Suppressor macrophage treated with lipopolysaccharide for 1 hour (primary cell): ENCODE measurements around the gene SLC47A2.
"Not testable (repeated sequence)": the region's sequence is repeated elsewhere in the genome, so short reads cannot be mapped to it uniquely, and the experiment has no call there.

Source experiments
- DNase-seq, 3 donors: peaks; one replicate each; pipeline ENCODE4 v3.0.0-alpha.2; 2020 to 2022

Gene SLC47A2

DNA sequence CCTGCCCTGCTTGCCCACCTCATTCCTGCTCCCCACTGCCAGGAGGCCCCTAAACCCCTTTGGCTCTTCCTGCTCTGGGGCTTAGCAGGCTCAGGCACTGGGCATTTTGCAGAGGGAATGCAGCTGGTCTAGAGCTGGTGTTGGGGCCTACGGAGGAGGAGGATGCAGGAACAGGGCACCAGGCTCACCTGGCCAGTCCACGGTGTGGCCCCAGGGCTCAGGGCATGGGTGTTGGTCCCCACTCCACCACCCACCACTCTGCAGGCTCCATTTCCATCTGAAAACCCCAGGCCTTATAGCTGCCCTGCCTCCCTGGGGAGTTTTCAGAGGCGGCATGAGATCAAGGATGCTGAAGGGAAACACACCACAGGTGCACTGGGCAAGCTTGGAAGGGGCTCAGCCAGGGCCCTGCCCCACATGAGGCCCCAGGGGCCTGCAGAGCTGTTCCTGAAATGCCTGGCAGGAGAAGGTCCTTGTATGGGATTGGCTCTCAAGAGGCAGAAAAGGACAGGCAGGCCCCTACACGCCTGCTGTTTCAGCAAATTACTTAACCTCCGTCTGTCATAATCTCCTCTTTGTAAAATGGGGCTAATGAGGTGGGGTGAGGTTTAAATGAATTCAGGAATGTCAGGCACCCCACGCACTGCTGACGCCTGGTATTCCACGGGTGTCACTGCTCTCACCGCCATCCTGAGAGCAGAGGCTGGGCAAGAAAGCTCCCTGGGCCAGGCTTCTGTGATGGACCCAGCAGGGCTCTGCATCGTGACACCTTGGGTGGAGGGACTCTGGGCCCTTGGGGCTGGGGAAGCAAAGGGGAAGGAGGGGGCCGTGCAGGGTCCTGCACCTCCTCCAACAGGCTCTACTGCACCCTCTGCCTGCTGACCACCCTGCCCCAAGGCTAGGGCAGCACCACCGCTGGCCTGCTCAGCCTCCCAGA, 9.3 kb downstream of the SLC47A2 start:
- no peak for DNase-seq

- DNase-seq, result no peak
These were observed 10.3 kb downstream of the SLC47A2 start for GRCh38 chr17:19705771-19706770.

- DNase-seq, result no peak
These were observed 11.2 kb downstream of the SLC47A2 start for GRCh38 chr17:19705201-19705600.

DNA sequence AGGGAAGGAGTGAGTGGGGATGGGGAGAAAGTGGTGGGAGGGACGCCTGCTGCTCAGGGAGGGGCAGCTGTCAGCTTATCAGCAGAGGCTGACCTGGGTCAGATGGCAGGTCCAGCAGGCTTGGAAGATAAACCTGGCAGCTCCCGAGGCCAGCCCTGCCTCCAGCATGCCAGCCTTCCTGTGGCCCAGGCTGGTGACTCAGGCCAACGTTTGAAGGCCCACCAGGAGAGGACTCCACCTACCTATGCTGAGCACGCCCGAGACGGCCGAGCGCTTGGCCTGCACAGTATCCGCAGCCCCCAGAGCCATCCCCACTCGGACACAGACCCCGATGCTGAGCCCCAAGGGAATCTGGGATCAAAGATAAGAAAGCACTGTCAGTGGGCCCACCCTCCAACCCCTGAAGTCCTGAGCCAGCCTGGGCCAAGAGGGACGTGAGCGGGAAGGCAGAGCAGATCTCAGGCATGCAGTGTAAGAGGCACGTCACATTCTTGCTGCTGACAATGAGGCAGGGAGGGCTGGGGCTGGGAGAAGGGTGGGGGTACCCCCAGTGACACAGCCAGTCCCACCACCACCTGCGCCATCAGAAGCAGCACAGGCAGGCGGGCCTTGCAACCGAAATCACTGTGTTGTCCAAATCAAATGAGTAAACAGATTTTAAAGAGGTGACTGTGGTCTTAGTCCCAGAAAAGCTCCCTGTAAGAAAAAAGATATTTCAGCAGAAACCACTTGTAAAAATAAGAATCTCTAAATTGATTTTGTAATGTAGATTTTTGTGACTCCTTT, 12.4 kb downstream of the SLC47A2 start:
- DNase-seq, result no peak

DNA sequence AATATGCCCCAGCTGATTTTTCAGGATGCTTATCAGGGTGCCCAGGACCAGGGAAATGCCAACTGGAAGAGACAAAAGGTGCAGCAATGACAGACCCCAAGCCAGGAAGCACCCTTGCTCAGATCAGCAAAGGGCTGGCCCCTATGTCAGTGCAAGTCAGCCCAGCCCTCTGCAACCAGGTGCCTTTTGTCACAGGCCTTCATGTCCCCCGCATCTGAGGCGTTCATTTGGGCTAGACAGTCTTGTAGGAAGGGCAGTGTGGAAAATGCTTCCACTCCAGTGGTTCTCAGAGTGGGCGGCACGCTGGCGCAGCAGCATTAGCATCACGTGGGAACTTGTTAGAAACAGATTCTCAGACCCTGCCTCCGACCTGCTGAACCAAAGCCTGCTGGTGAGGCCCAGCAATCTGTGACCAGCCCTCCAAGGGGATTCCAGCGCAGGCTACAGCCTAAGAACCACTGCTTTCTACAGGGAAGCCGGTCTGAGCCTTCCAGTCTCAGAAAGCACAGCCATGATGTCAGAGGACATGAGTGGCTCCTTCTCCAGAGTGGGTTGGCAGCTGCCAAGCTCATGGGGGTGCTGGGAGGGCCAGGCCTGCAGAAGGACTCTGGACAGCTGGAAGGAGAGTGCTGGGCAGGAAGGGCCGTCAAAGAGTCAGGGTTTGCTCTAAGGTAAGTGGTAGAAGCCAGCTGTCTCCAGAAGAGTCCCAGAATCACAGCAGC, 13.1 kb downstream of the SLC47A2 start:
- DNase-seq, result no peak

GRCh38 chr17:19702217-19702641, 14.2 kb downstream of the SLC47A2 start:
- no peak for DNase-seq

GRCh38 chr17:19686400-19687090, 29.8 kb downstream of the SLC47A2 start:
- DNase-seq, result peak in 2 of 3 donors; percentile 18 to 45

- DNase-seq, result not testable (repeated sequence)
These were observed 31.3 kb downstream of the SLC47A2 start for GRCh38 chr17:19684909-19685580.

GRCh38 chr17:19683117-19683516, 33.3 kb downstream of the SLC47A2 start:
- no peak for DNase-seq

GRCh38 chr17:19678581-19679453, 37.6 kb downstream of the SLC47A2 start:
- no peak for DNase-seq

DNA sequence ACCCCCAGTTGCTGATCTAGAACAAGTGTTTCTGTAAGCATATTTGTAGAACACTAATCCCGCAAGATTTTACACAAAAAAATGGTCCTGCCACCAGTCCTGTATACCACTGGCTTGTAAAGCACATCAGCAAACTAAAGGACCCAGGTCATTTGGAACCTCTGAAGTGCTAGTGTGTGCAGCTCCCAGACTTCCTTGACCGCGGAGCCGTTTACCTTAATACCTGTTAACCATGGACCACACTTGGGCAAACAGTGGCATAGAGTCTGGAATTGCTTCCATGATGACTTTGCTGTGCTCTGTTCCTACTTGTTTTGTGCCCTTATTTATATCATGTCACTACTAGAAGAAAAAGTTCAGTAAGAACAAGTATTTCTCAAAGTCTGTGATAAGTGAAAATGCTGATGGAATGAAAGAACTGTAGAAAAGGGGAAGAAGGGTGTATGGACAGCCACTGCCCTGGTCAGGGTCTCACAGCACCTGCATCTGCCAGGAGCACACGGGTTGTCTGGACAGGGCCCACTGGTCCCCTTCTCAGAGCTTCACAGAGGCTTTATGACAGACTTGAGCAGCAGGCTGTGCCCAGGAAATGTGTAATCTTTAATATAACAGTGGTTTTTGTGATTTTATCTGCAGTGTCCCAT, 38.5 kb downstream of the SLC47A2 start:
- no peak for DNase-seq

GRCh38 chr17:19676896-19677295, 39.5 kb downstream of the SLC47A2 start:
- no peak for DNase-seq

GRCh38 chr17:19673623-19674022, 42.8 kb downstream of the SLC47A2 start:
- DNase-seq, result peak in 2 of 3 donors; percentile 16 to 29

GRCh38 chr17:19672009-19672750, 44.2 kb downstream of the SLC47A2 start:
- DNase-seq, result peak; percentile 63 to 67 (median 66)

GRCh38 chr17:19671433-19671832, 45.0 kb downstream of the SLC47A2 start:
- peak in 1 of 3 donors; percentile 21 for DNase-seq

DNA sequence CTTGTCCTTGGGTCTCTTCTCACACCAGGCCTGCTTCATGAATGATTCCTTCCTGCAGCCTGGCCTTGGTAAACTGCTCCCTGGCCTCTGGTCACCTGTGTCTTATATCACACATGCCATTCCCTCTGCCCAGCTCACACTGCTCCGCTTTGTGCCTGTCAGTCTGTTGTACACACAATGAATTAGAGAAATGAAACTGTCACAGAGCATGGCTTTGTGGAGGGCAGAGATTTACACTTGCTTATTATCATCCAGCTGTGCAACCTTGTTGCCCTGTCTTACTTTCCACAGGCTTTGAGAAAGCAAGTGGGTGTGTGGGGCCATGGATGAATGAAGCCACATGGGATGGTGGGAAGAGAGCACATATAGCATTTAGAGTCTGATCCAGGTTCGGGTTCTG, 45.5 kb downstream of the SLC47A2 start:
- no peak for DNase-seq

DNA sequence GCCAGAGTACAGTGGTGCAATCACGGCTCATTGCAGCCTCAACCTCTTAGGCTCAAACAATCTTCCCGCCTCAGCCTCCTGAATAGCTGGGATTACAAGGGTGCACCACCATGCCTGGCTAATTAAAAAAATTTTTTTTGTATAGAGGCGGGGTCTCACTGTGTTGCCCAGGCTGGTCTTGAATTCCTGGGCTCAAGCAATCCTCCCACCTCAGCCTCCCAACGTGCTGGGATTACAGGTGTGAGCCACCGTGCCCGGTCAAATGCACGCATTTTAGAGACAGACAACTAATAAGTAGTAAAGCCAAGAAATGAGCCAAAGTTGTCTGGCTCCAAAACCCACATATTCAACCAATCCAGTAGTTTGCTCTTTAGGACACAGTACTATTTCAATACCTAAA, 46.7 kb downstream of the SLC47A2 start:
- DNase-seq, result not testable (repeated sequence)

- DNase-seq, result no peak
These were observed 51.6 kb downstream of the SLC47A2 start for GRCh38 chr17:19664821-19665181.
